Heart left ventricle (tissue), 16 donors: ENCODE results near the gene USP1. TPM values are rescaled to one million over a fixed set of nuclear protein-coding genes. Genes with fewer than 3 reads are reported as not detected.

Experiments
- ATAC-seq, 4 donors: fragments of 200-7000 bp; cut with Tn5 transposase; one replicate each; pipeline ENCODE4 v1.9.1; 2020 to 2022; ENCODE audit warnings: moderate library complexity in 4 of 4, mild to moderate bottlenecking in 3 of 4, moderate number of reproducible peaks in 1 of 4
- DNase-seq, 5 donors: peaks; one replicate each; pipeline ENCODE4 v3.0.0-alpha.2; 2020
- H3K27ac ChIP-seq, 12 donors: fragments of 200-600 bp; sonication (generic) in 4 of 12; one replicate each; pipeline versions ENCODE4 v1.5.0 to v1.8.0; 2016 to 2022; ENCODE audit warnings: mild to moderate bottlenecking in 2 of 12
- H3K27me3 ChIP-seq, 9 donors: fragments of 200-600 bp; sonication (generic) in 2 of 9; one replicate each; pipeline versions ENCODE4 v1.5.1 to v1.8.0; 2016 to 2022; ENCODE audit warnings: mild to moderate bottlenecking in 3 of 9
- H3K36me3 ChIP-seq, 9 donors: fragments of 200-600 bp; sonication (generic) in 2 of 9; one replicate each; pipeline versions ENCODE4 v1.5.0 to v1.8.0; 2018 to 2022; ENCODE audit warnings: mild to moderate bottlenecking in 2 of 9
- H3K4me1 ChIP-seq, 12 donors: fragments of 200-600 bp; sonication (generic) in 4 of 12; one replicate each; pipeline versions ENCODE4 v1.5.0 to v1.8.0; 2016 to 2022; ENCODE audit warnings: mild to moderate bottlenecking in 3 of 12
- H3K4me3 ChIP-seq, 12 donors: fragments of 200-600 bp; sonication (generic) in 4 of 12; one replicate each; pipeline versions ENCODE4 v1.5.0 to v1.8.0; 2017 to 2022; ENCODE audit warnings: mild to moderate bottlenecking in 9 of 12, moderate library complexity in 4 of 12
- H3K9me3 ChIP-seq, 12 donors: fragments of 200-600 bp; sonication (generic) in 4 of 12; one replicate each; pipeline versions ENCODE4 v1.5.0 to v1.8.0; 2016 to 2022; ENCODE audit warnings: mild to moderate bottlenecking in 1 of 12
- POLR2A ChIP-seq, 2 donors: fragments of 450-650 bp; IDR thresholded peaks; one replicate each; pipeline ENCODE4 v1.6.1; 2017; ENCODE audit warnings: antibody characterized with exemption in 2 of 2, mild to moderate bottlenecking in 2 of 2, moderate library complexity in 2 of 2
- WGBS, 4 donors: extraction: QIAGEN DNeasy Blood & Tissue Kit in 2 of 4; methylation state at CpG; one replicate each; pipeline versions ENCODE4 v1.1.5 to v1.1.7; 2013 to 2018; 5-methylcytosine and 5-hydroxymethylcytosine counted together
- intact Hi-C, 10 donors: fragments of 100-400 bp; cut with DNase I; formaldehyde crosslinking; loops; one replicate each; pipeline versions ENCODE4 v1.11.1 to v1.14.2; 2022
- polyA plus RNA-seq, 2 donors: library from polyadenylated mRNA; stranded (reverse); fragments of 200-250 nt; gene quantifications; one replicate each; pipeline ENCODE4 v1.2.3, GENCODE V29; 2013
- total RNA-seq, 9 donors: library from RNA; depleted of rRNA in 2 of 9; stranded (reverse); fragments of >200 nt in 2 of 9; fragmentation: NEBNext Ultra II Directional in 3 of 9; extraction: Animal tissue kit (Norgen Biotek cat#: 25700) in 3 of 9; gene quantifications; one replicate each; pipeline versions ENCODE4 v1.1.0 to v1.2.4, GENCODE V29; 2016 to 2023
- TF ChIP-seq, protein P1 (sequence below), 12 donors: fragments of 200-600 bp; sonication (generic) in 4 of 12; IDR thresholded peaks; one replicate each; pipeline versions ENCODE4 v1.5.0 to v1.8.0; 2018 to 2022; ENCODE audit warnings: antibody characterized with exemption in 12 of 12, mild to moderate bottlenecking in 5 of 12
- donor health status: ischemic (EF 13 %, LVEDD 7.1; RV severe dilation, severe dysfunction).
- donor health status: healthy with polysubstance abuse.
- donor health status: DM: no; HTN: yes; CAD: no.
- donor health status: DM: no; HTN: no; CAD: no.
- donor health status: ischemic (EF 25% LVEDD 6.9; RV normal size, moderate dysfunction).
- donor health status: ischemic (EF 25% LVEDD 5.7; RV mildly dilated, moderate dysfunction).
- donor health status: healthy.
- donor health status: DM: yes; HTN: yes; CAD: no.
- donor health status: ischemic (EF 35%, LVEDD 5.7; RV mildly dilated, moderate dysfunction).
- donor health status: nonischemic (EF 11% LVEDD 7.7; RV severe dilation, severe dysfunction).
- donor health status: DM: yes; HTN: yes; CAD: no.
- donor health status: PGD.
- donor health status: ischemic (EF 29% LVEDD 5.4; RV normal size, mild dysfunction).
- donor health status: nonischemic (EF 23%, LVEDD 6.1; RV moderate dilation, normal function).

The USP1 gene
- total and polyA plus RNA-seq, 11 donors, result 4.8 to 17.9 (median 12.7) TPM

GRCh38 chr1:62492521-62492920 is 55.7 kb downstream of the USP1 start:
- no peak for DNase-seq
- no peak for ATAC-seq
- no peak overlapping the region for H3K27ac ChIP-seq
- no peaks in the 10 kb centered on the region for H3K9me3 ChIP-seq
- peaks cover 0 to 89% (median 42%) of the 10 kb centered on the region in 9 donors for H3K36me3 ChIP-seq
- H3K27me3 ChIP-seq, result no peaks in the 10 kb centered on the region
- 92 to 100% (median 97%) methylated on average over 2 of the region's 2 CpGs for WGBS, 4 donors
- intact Hi-C loops, result no loop called here
- no peaks in the 10 kb centered on the region for H3K4me1 ChIP-seq
- no peak overlapping the region for H3K4me3 ChIP-seq
- no peak for TF ChIP-seq POLR2A (IDR thresholded peaks at IDR 0.05)
- TF ChIP-seq, protein P1, sequence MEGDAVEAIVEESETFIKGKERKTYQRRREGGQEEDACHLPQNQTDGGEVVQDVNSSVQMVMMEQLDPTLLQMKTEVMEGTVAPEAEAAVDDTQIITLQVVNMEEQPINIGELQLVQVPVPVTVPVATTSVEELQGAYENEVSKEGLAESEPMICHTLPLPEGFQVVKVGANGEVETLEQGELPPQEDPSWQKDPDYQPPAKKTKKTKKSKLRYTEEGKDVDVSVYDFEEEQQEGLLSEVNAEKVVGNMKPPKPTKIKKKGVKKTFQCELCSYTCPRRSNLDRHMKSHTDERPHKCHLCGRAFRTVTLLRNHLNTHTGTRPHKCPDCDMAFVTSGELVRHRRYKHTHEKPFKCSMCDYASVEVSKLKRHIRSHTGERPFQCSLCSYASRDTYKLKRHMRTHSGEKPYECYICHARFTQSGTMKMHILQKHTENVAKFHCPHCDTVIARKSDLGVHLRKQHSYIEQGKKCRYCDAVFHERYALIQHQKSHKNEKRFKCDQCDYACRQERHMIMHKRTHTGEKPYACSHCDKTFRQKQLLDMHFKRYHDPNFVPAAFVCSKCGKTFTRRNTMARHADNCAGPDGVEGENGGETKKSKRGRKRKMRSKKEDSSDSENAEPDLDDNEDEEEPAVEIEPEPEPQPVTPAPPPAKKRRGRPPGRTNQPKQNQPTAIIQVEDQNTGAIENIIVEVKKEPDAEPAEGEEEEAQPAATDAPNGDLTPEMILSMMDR (IDR thresholded peaks at IDR 0.05), result no peak

DNA sequence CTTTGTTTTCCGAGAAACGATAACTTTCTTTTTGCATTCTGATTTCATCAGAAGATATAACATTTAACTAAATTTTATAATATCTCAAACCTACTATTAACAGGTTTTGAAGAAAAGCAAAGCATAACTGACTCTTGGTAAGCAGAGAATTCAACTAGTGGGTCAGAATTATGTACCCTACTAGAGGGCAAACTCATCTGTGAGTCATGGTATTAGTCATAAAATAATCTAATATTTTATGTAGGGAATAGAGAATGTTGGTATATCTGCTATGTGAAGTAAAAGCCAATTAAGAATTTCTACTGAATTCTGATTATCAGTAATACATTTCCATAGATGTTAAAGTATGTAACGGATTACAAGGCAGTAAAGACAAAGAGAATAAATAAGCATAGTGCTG is 56.8 kb downstream of the USP1 start:
- no peaks in the 10 kb centered on the region for H3K9me3 ChIP-seq
- no peak overlapping the region for H3K27ac ChIP-seq
- no peak for TF ChIP-seq POLR2A (IDR thresholded peaks at IDR 0.05)
- TF ChIP-seq, protein P1 (IDR thresholded peaks at IDR 0.05), result no peak
- ATAC-seq, result no peak
- H3K4me3 ChIP-seq, result no peak overlapping the region
- H3K36me3 ChIP-seq, result peaks cover 0 to 78% (median 42%) of the 10 kb centered on the region in 9 donors
- 95 to 98% (median 97%) methylated on average over 3 of the region's 3 CpGs for WGBS, 4 donors
- intact Hi-C loops, result no loop called here
- no peak for DNase-seq
- H3K4me1 ChIP-seq, result no peaks in the 10 kb centered on the region
- no peaks in the 10 kb centered on the region for H3K27me3 ChIP-seq

- no peaks in the 10 kb centered on the region for H3K9me3 ChIP-seq
- no peak for DNase-seq
- H3K4me3 ChIP-seq, result no peak overlapping the region
- ATAC-seq, result no peak
- WGBS, 4 donors, result 82 to 93% (median 88%) methylated on average over 4 of the region's 4 CpGs
- peaks cover 0 to 75% (median 42%) of the 10 kb centered on the region in 9 donors for H3K36me3 ChIP-seq
- H3K27ac ChIP-seq, result no peak overlapping the region
- H3K27me3 ChIP-seq, result no peaks in the 10 kb centered on the region
- H3K4me1 ChIP-seq, result no peaks in the 10 kb centered on the region
- TF ChIP-seq, protein P1 (IDR thresholded peaks at IDR 0.05), result no peak
- TF ChIP-seq POLR2A (IDR thresholded peaks at IDR 0.05), result no peak
- intact Hi-C loops, result no loop called here
Observed at GRCh38 chr1:62494137-62494536, 57.3 kb downstream of the USP1 start.

- Histone ChIP-seq H3K27me3 (no peaks in the 10 kb centered on the region), H3K4me1 (no peaks in the 10 kb centered on the region), H3K27ac (no peak overlapping the region), H3K9me3 (no peaks in the 10 kb centered on the region), H3K4me3 (no peak overlapping the region), H3K36me3 (peaks cover 0 to 44% (median 14%) of the 10 kb centered on the region in 9 donors)
- no peak for ATAC-seq
- TF ChIP-seq POLR2A (IDR thresholded peaks at IDR 0.05), result no peak
- TF ChIP-seq, protein P1 (IDR thresholded peaks at IDR 0.05), result no peak
- DNase-seq, result no peak
- intact Hi-C loops, result no loop called here
Observed at GRCh38 chr1:62500210-62500609, 63.4 kb downstream of the USP1 start.

Other genes with a start within 250 kb of the USP1 start
- under 1 TPM in 2 of 9 donors, not detected in 7; 0.12 to 0.14 TPM for gene L1TD1, start 242.2 kb upstream of the USP1 start, total RNA-seq
- under 1 TPM in 1 of 2 donors, not detected in 1; 0.29 TPM for gene L1TD1, start 242.2 kb upstream of the USP1 start, polyA plus RNA-seq
- 1 to 10 TPM in 2 of 9 donors, under 1 TPM in 6, not detected in 1; 0.05 to 4.3 (median 0.18) TPM for gene KANK4, start 117.6 kb upstream of the USP1 start, total RNA-seq
- under 1 TPM; 0.08 TPM for gene KANK4, start 117.6 kb upstream of the USP1 start, polyA plus RNA-seq
- not detected for gene ANGPTL3, start 160.5 kb downstream of the USP1 start, total RNA-seq
- gene ANGPTL3, start 160.5 kb downstream of the USP1 start, polyA plus RNA-seq, result not detected